ENCODE data around the gene ANKS3.

ANKS3 gene

DNA sequence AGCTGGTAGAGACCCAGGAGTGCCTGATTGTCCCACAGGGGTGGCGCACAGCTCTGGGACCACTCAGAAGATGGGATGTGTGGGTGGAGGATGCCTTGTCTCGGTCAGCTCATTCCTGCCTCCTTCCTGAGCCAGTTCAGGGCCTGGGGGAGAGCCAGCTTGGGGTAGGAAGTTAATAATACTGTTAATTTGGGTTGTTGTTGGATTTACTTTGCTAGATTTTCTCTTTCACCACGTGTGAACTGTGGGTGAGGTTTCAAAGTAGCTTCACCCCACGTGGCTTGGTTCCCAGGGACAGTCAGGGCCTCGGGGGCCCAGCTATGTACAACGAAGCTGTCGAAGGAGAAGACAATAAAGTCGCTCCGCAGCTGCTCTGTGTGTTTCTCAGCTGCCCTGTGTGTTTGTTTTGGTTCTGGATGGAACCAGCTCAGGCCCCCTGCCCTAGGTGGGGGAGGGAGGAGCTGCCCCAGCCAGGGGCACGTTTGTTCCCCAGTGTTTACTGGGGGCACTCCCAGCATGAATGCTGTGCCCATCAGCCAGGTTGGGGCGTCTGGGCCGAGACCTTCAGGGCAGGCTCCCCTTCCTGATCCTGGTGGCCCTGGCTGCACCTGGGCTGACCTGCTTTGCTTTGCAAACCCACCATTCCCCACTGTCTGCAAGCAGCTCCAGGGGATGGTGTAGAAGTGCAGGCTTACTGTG is 38.4 kb downstream of the ANKS3 start:
- DNase-seq: no peak

DNA sequence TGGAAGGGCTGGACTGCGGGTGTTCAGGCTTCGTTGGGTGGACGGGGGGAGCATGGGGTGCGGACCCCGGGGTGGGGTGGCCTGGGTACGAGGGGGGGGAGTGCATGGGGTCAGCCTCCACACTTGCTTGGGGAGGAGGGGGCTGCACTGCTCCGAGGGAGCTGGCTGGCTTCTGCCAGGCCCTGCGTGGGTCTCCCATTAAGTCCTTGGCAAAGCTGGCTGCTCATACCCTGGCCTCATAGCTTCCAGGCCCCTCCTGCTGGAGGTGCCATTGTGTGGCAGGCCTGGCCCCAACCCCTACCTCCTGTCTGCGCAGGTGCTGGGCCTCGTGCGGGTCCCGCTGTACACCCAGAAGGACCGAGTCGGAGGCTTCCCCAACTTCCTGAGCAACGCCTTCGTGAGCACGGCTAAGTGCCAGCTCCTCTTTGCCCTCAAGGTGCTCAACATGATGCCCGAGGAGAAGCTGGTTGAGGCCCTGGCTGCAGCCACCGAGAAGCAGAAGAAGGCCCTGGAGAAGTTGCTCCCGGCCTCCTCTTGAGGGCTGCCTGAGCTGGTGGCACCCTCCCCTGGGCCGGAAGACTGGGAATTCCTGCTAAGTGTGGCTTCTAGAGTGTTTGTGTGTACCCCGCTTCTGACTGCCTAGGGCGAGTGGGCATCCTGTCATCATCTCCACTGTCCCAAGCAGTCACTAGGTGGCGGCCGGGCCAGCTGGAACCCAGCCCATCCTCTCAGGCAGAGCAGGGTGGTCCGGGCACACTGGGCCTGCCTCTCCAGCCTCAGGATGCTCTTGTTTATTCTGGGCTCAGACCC is 39.2 kb downstream of the ANKS3 start:
- no peak for DNase-seq

DNA sequence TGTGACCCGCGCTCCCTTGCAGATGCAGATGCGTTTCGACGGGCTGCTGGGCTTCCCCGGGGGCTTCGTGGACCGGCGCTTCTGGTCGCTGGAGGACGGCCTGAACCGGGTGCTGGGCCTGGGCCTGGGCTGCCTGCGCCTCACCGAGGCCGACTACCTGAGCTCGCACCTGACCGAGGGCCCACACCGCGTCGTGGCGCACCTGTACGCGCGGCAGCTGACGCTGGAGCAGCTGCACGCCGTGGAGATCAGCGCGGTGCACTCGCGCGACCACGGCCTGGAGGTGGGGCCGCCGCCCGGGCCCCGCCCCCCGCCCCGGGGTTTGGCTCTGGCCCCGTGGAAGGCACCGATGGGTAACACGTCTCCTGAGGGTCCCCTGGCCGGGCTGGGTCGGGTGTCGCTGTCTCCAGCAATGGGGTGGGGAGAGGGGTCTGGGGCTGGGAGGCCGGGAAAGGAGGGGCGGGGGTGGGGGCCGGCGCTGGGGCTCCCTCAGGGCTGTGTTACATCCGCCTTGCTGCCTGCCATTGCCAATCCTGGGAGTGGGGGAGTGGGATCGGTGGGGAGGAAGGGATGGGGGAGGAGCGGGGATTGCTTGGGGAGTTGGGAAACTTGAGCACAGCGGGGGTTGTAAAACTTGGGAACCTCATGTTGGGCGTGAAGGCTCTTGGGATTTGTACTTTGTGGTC is 40.0 kb downstream of the ANKS3 start:
- no peak for DNase-seq

GRCh38 chr16:4693296-4693955 is 40.6 kb downstream of the ANKS3 start, which contains the start of gene NUDT16L1:
NUDT16L1 (plus strand) TSS chr16:4693562; CDS start chr16:4693727, 165 bp downstream.
- DNase-seq: peak; percentile 94

GRCh38 chr16:4692460-4693295 is 41.4 kb downstream of the ANKS3 start:
- no peak for DNase-seq

DNA sequence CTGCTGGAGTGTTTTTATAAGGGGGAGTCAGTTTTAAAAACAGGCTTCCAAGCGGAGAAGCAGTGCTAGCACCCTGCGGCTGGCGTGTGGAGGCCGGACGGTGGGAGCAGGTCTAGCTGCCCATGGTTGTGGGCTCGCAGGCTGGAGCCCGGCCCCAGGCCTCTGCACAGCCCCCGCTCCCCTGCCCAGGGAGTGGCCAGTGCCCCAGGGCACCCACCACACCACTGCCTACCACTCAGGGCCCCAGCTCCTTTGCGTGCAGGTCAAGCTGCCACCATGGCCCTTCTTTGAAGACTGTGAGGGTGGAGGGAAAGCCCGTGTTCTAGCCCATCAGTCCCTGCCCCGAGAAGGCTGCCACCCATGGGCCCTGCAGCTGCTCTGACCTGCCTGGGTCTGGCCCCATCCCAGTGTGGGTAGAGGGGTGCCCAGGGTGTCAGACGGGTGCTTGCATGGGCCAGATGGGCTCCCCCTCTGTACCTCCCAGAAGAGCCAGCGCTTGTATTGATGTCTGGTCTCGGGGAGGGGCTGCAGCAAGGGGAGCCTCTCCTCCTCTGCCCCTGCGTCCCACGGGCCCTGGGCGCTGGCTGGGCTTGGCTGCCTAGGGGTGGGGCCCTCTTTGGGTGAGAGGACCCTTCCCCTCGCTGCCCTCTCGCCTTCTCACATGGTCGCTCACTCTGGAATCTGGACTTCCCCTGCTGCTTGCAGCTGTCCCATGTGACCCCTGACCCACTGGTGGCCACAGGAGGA is 42.2 kb downstream of the ANKS3 start:
- DNase-seq: no peak

GRCh38 chr16:4690946-4691665 is 43.0 kb downstream of the ANKS3 start:
- DNase-seq: no peak

DNA sequence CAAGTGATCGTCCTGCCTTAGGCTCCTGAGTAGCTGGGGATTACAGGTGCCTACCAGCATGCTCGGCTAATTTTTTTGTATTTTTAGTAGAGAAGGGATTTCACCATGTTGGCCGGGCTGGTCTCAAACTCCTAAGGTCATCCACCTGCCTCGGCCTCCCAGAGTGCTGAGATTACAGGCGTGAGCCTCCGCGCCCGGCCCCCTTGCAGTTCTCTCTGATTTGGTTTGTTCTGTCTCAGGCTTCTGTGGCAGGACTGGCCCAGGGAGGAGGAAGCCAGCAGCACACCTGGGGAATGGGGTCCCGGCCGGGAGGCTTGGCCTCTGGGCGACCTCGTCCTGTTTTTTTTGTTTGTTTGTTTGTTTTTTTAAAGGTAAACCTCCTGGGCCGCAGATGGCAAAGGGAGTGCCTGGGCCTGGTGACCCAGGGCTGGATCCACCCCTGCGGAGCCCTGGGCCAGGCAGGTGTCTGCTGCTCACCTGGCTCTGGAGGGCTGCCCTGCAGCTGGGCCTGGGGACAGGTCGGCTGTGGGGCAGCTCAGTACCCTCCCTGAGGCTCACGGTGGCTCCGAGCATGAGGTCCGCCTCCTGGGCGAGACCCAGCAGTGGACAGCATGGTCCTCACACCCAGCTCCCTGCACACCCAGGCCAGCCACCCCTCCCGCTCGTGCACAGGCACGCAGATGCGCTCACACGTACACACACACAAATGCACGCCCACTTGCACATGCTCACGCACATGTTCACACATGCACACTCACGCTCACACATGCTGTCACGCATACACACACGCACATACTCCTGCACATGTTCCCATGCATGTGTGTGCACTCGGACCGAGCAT is 44.0 kb downstream of the ANKS3 start:
- no peak for DNase-seq

GRCh38 chr16:4689091-4689671 is 44.9 kb downstream of the ANKS3 start:
- DNase-seq: no peak

GRCh38 chr16:4688674-4689045 is 45.4 kb downstream of the ANKS3 start:
- no peak for DNase-seq

DNA sequence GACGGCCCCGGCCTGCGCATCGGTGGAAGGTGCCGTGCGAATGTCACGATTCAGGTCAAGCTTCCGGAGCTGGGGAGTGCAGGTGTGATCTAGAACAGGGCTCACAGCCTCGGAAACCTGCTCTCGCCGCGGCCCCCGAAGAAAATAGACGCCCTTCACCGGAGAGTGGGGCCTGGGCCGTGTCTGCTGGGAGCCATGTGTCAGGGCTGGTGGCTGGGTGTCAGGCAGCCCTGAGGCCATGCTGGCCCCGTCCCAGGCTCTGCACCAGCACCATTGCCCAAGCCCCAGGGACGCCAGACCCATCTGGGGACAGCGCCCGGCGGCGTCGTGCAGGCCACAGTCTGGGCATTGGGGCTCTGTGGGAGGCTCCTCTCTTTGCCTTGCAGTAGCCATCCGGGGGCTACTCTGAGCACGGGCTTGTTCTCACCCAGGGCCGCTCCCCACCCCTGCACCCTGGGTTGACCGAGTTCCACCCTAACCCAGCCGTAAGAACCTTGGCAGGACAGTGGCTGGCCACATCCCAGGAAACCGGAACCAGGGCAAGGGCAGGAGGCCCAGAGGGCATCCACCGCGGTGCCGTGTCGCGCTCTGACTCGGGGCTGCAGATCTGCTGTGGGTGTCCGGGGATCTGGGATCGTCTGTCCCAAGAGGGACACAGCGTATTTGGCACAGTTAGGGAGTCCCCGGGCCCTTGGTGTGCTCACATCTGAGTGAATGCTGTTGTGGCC is 46.0 kb downstream of the ANKS3 start:
- DNase-seq: no peak

- no peak for DNase-seq
Measured at GRCh38 chr16:4687416-4687815, 46.7 kb downstream of the ANKS3 start.

- DNase-seq: no peak
Measured at GRCh38 chr16:4686497-4687210, 47.4 kb downstream of the ANKS3 start.

DNA sequence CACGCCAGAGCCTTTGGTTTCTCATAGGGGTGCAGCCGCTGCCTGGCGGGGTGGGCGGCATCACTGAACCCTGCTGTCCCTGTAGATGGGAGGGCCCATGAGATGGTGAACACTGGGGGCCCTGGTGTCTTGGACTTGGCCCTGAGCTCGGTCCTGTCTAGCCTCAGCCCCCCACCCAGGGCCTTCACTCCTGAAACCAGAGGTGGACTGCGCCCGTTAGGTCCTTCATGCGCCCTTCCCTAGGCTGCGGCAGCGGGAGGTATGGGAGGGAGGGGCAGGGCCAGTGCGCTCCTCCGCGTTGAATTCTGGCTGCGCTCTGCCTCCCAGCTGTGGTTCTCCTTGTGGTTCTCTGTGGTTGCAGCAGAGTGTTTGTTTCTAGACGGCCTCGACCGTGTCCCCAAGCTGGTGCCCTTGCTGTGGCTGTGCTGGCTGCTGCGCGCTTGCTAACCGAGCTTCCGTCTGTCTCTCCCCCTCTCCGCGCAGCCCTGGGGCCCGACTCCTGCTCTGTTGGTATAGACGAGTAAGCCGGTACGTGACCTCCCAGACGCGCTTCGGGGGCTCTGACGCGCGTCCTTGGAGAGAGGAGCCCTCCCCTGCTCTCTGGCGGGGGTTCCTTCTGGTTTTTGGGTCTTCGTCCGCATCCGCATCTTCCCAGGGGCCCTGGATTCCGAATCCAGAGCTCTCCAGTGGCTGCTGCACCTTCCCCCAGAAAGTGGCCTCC is 48.1 kb downstream of the ANKS3 start:
- DNase-seq: no peak

DNA sequence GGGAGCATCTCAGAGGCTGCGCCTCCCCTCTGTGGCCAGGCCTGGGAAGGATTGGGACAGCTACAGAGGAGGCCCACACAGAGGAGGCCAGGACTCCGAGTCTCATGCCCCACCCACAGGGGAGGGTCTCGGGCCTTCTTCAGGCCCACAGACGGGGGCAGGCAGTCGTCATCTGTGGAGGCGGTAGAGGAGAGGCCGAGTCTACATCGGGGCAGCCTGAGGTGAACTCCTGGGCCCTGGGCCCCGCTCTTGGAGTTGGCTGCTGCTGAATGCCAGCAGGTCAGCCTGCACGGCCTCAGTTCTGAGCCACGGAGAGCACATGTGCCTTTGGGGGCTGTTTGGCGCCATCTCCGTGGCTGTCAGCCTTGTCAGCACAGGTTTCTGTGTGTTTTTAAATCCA is 48.8 kb downstream of the ANKS3 start:
- no peak for DNase-seq

DNA sequence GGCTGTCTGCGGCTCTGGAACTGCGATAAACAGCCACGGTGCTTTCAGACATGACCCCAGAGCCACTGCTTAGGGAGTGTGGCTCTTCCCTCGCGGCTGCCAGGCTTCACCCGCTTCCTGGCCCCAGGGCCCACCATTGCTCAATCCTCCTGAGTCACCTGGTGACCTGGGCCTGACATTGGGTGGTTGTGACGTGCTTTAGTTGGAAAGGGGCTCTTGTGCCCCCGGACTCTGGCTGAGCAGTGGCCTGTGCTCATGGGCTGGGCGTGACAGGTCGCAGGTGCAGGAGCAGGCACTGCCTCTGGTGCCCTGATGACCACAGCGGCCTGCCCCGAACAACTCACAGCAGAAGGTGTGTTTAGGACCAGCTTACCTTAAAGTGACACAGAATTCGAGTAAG is 49.3 kb downstream of the ANKS3 start:
- DNase-seq: no peak

DNA sequence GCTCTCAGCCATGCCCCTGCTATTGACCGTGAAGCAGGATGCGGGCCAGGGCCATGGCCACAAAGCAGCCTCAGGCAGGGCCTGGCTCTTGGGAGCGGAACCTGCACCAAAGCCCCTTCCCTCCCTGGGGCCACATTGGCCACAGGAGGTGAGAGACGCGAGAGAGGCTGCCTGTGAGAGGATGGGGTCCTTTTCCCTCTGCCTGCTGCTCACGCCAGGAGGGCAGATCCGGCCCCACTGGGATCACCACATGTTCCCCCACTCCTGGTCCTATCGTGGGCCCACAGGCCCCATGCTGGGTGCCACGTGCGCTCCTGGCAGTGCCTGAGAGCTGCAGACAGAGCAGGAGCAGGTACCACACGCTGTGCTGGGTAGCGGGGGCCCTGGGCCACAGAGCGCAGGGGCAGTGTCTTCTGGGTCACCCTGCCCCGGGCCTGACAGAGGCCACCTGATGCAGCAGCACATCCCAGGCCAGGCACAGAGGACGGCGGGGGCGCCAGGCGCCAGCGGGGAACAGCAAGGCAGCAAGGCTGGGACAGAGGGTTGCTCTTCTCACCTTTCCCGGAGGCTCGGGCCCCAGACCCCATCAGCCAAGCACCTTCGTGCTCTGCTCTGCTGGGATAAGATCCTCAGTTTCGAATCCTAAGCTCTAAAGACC is 49.9 kb downstream of the ANKS3 start:
- no peak for DNase-seq

Measured in NCI-H1436 (cell line).